ENCODE measurements around the gene ZNF677.
A peak's percentile ranks its signal among the peaks of the same experiment; 100 is the strongest.
"Not testable (repeated sequence)": the region's sequence is repeated elsewhere in the genome, so short reads cannot be mapped to it uniquely, and the experiment has no call there.

Gene ZNF677

GRCh38 chr19:53192771-53193534 is 61.7 kb downstream of the ZNF677 start, which contains the start of gene ZNF665:
Gene ZNF665 (minus strand): TSS chr19:53193358. CDS start chr19:53182898, 10,460 bp downstream.
- peak; percentile 81 for ATAC-seq

- no peak for ATAC-seq
Measured at GRCh38 chr19:53190253-53190652, 64.4 kb downstream of the ZNF677 start.

GRCh38 chr19:53189691-53190198 is 64.9 kb downstream of the ZNF677 start:
- ATAC-seq, result not testable (repeated sequence)
